ENCODE data around the gene C20orf144.

C20orf144 gene

GRCh38 chr20:33664085-33664761, 2.1 kb downstream of the C20orf144 start:
- DNase-seq (ENCODE audit: low read depth in 1 of 2, low spot score in 1 of 2) = no peak

- DNase-seq (ENCODE audit: low read depth in 1 of 2, low spot score in 1 of 2) = no peak
Measured at GRCh38 chr20:33664762-33665144, 2.6 kb downstream of the C20orf144 start.

- DNase-seq (ENCODE audit: low read depth in 1 of 2, low spot score in 1 of 2) = peak; percentile 63 to 84
Measured at GRCh38 chr20:33666293-33667244, 4.4 kb downstream of the C20orf144 start, which contains the start of gene ACTL10. Gene ACTL10, plus strand, starts transcription at chr20:33666943. Its CDS starts 555 bp downstream, at chr20:33667498.

GRCh38 chr20:33667245-33667675, 5.1 kb downstream of the C20orf144 start:
- DNase-seq (ENCODE audit: low read depth in 1 of 2, low spot score in 1 of 2) = peak in 1 of 2 donors; percentile 28

- peak; percentile 66 to 71 for DNase-seq (ENCODE audit: low read depth in 1 of 2, low spot score in 1 of 2)
Measured at GRCh38 chr20:33667676-33668465, 5.7 kb downstream of the C20orf144 start.

- no peak for DNase-seq (ENCODE audit: low read depth in 1 of 2, low spot score in 1 of 2)
Measured at GRCh38 chr20:33668466-33669155, 6.5 kb downstream of the C20orf144 start.

- DNase-seq (ENCODE audit: low read depth in 1 of 2, low spot score in 1 of 2) = no peak
Measured at GRCh38 chr20:33669224-33669623, 7.1 kb downstream of the C20orf144 start.

- no peak for DNase-seq (ENCODE audit: low read depth in 1 of 2, low spot score in 1 of 2)
Measured at GRCh38 chr20:33669873-33670640, 7.9 kb downstream of the C20orf144 start.

GRCh38 chr20:33670715-33671499, 8.8 kb downstream of the C20orf144 start:
- no peak for DNase-seq (ENCODE audit: low read depth in 1 of 2, low spot score in 1 of 2)

GRCh38 chr20:33671573-33672288, 9.6 kb downstream of the C20orf144 start:
- DNase-seq (ENCODE audit: low read depth in 1 of 2, low spot score in 1 of 2) = no peak

- DNase-seq (ENCODE audit: low read depth in 1 of 2, low spot score in 1 of 2) = no peak
Measured at GRCh38 chr20:33672426-33673113, 10.4 kb downstream of the C20orf144 start.

- no peak for DNase-seq (ENCODE audit: low read depth in 1 of 2, low spot score in 1 of 2)
Measured at GRCh38 chr20:33673114-33673409, 10.9 kb downstream of the C20orf144 start.

- DNase-seq (ENCODE audit: low read depth in 1 of 2, low spot score in 1 of 2) = no peak
Measured at GRCh38 chr20:33673410-33674293, 11.5 kb downstream of the C20orf144 start.

- no peak for DNase-seq (ENCODE audit: low read depth in 1 of 2, low spot score in 1 of 2)
Measured at GRCh38 chr20:33674294-33675135, 12.4 kb downstream of the C20orf144 start, which contains the start of gene NECAB3. Gene NECAB3, minus strand, starts transcription at chr20:33674428. Its CDS starts 76 bp downstream, at chr20:33674352.

- no peak for DNase-seq (ENCODE audit: low read depth in 1 of 2, low spot score in 1 of 2)
Measured at GRCh38 chr20:33675136-33675959, 13.2 kb downstream of the C20orf144 start.

All from activated CD4-positive, alpha-beta T cell treated with anti-CD3 and anti-CD28 coated beads, Interleukin-2, amount 50 U/mL, for 24 hours (primary cell).